NCI-H2196 treated with DMSO at 0.1 percent for 48 hours (cell line): ENCODE measurements around the gene TRIM31.

Experiments
- DNase-seq: peaks from one replicate; lab custom pipeline; 2025; ENCODE audit not compliant: unreplicated experiment; lab: John Stamatoyannopoulos, UW

TRIM31 gene

GRCh38 chr6:30087876-30088275, 25.0 kb downstream of the TRIM31 start:
- DNase-seq, result no peak

DNA sequence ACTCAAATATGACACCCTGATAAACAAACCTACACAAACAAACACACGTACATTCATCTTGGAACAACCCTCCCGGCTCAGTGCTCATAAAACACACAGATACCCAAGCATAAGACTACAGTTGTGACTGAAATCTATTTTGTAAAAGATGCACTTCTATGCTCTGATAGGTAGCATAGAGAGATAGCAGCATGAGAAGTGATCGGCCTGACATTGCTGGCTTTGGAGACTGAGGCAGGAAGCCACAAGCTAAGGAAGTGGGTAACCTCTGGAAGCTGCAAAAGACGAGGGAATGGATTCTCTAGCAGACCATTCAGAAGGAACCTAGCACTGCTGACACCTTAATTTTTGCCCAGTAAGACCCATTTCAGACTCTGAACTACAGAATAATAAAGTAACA, 35.7 kb downstream of the TRIM31 start:
- DNase-seq, result no peak

GRCh38 chr6:30075790-30076732, 36.8 kb downstream of the TRIM31 start:
- no peak for DNase-seq

DNA sequence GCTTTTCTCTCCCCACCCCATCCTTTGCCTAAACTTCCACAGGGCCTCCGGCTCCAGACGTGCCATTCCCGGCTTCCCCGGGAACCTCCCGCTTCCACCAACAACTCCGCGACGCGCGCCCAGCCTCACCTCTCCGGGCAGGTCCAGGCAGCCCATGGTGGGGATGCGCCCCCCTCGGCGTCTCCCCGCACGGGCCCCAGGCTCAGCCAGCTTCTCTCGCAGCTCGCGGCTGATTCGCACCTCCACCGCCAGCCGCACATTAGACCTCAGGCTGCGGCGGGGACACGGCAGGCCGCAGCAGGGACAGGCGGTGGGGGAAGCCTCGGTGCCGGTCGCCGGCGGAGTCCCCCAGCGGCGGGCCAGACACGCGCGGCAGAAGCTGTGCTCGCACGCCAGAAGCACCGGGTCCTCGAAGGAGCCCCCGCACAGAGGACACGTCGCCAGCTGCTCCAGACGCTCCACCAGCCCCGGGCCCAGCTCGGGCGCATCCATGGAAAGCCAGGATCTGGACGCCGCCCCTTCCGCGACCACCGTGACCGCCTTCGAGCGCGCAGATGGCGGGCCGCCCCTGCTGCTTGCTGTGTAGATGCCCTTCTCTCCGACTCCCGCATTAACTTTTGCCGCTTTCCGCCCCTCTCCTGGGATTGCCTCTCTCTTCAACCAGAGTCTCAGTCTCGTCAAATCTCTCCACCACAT, 37.6 kb downstream of the TRIM31 start, which contains the start of gene RNF39:
Gene RNF39, minus strand, starts transcription at position 676 of the 696 bp plus-strand sequence. Its CDS starts 184 bp downstream, at position 492.
- no peak for DNase-seq

DNA sequence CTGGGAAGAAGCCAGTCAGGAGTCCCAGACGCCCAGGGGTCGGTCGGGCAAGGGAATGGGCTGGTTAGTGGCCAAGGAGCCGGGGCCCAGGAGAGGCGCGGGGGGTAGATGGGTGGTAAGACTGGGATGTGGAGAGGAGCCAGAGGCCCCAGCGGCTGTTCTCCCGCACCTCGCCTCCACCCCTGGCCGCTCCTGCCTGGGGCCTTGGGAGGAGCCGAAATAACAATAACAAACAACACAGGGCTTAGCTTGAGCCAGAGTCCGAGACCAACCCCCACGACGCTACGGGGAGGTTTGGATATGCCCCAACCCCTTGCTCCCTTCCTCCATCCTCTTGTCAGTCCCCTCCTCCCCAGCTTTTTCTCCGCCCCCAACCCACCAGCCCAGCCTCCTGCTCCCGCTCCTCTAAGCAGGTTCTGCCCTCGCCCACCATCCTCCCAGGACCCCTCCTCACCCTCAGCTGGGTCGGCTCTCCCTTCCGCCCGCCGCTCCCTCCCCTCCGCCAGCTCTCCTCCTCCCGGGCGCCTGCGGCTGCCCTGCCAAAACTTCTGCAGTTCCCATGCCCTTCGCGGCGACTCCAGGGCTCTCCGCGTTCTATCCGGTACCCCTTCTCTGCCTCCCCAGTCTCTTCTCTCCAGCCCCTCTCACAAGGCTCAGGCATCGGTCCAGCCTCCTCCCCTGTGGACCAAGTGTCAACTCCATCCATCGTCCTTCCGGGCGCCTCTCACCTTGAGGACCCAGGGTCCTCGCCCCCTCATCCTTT, 38.4 kb downstream of the TRIM31 start:
- no peak for DNase-seq

DNA sequence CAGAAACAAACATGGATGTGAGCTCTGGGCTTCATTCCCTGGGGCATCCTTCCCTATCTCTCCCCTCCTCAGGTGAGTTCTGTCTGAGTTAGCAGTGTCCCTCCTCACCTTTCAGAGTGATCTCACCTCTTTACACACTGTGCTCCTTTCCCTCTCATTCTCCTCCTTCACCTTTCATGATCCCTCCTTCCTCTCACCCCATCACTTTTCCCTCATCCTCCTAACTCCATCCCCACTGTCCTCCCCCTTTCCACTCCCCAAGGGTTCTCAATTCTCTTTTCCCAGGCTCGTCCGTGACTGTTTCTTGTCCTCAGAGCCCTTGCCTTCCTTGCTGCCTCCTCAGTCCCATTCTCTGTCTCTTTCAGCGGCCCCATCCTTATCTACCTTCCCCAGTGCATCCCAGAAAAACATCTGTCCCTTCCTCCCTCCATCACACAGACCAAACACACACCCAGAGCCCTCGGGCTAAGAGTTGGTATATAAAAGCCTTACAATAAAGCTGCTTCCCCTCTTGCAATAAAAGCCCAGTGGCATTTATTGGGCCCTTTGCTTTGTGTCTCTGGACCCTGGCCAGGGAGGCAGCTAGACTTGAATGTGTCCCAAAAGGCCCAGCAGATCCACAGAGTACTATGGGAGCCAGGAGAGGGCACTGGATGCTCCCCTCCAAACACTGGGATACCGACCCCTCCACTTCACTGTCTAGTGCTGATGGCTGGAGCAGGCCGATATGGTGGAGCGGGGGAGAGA, 39.2 kb downstream of the TRIM31 start:
- no peak for DNase-seq

GRCh38 chr6:30071858-30072257, 41.0 kb downstream of the TRIM31 start:
- no peak for DNase-seq

GRCh38 chr6:30071081-30071818, 41.6 kb downstream of the TRIM31 start:
- DNase-seq, result no peak

DNA sequence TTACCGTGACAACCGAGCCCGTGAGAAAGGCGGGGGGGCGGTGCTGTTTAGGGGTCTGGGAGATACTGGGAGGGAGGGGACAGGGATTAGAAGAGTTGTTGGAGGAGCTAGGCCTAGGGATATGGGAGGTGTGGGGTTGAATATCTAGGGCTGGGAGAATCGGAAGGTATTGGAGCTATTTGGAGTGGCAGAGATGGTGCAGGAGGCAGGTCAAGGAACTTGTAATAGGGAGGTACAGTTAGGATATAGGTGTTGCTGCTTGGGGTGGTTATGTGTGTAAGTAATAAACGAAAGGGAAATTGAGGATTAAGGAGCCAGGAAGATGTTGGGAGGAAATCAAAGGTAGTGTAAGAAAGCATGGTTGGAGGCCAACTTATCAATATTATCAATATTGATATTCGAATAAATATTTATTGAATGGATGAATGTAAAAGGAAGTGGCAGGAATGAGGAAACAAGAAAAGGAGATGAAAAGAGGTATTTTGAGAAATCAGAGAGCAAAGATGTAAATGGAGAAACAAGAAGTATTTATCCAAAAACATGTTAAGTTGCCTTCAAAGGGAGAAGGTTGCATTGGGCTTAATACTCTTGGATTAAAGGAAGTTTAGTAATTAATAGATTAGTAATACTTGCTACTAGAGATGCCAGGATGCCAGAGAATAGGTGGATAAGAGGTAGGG, 45.3 kb downstream of the TRIM31 start:
- DNase-seq, result no peak

- DNase-seq, result peak; percentile 99
Measured at GRCh38 chr6:30066577-30067459, 46.1 kb downstream of the TRIM31 start, which contains the start of gene PPP1R11. Gene PPP1R11, plus strand, starts transcription at chr6:30067198. Its CDS starts 213 bp downstream, at chr6:30067411.

- DNase-seq, result no peak
Measured at GRCh38 chr6:30066082-30066481, 46.8 kb downstream of the TRIM31 start.

DNA sequence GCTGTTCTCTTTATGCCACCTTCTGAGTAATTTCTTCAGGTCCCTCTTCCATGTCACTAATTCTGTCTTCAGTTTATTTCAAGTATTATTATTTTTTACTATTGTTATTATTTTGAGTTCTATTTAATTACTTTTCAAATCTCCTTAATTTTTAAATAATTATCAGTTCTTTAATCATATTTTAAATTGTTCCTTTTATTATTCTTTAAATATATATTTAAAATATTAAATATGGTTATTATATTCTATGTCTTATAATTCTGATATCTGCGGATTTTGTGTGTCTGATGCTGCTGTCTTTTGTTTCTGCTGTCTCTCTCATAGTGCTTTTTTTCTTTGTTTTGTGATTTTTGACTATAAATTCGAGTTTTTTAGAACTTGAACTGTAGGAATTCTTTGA, 49.6 kb downstream of the TRIM31 start:
- no peak for DNase-seq

- DNase-seq, result no peak
Measured at GRCh38 chr6:30062471-30063178, 50.3 kb downstream of the TRIM31 start.

DNA sequence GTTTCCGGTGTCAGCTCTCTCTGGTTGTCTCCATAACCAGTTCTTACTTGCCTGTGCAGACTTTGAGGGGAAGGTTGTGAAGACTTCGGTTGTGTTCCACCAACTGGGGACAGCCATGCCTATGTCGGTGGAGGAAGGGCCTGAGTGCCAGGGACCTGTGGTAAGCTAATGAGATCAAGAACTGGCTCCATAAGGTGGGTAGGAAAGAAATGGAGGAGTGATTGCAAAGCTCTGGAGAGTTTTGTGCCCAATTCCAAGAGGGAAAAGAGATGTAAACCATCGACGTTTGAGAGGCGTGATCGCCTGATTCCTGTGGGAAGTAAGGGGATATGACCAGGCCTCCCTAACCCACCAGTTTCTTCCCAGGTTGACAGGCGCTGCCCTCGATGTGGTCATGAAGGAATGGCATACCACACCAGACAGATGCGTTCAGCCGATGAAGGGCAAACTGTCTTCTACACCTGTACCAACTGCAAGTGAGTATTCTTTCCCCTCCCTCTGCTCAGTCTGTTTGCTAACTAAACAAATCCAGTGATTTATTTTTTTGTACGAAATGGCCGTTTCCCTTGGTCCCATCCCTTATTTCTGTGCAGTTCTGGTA, 50.9 kb downstream of the TRIM31 start:
- no peak for DNase-seq

- peak; percentile 95 for DNase-seq
Measured at GRCh38 chr6:30061092-30061857, 51.6 kb downstream of the TRIM31 start, which contains the start of gene POLR1H. Gene POLR1H, plus strand, starts transcription at chr6:30061265. Its CDS starts 260 bp downstream, at chr6:30061525.

DNA sequence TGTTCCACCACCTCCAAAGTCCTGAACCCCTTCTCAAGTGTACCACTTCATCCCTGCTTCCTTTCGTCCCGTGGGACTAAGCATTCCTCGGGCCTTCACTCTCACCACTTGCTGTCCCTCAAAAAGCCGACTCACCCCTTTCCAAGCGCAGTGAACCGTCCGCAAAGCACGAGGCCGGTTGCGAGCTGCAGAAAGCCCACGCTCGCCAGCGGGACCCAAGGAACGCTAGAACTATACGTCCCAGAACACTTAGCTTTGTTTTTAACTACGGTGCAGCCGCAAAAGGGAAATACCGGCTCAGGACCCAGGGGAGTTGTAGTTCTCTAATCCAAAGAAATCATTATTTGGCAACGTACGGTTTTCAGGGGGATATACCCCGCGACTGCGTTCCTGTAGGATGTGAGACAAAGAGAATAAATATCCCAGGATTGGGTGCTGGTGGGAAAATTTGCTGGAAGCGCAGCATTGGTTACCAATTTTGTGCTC, 52.2 kb downstream of the TRIM31 start:
- DNase-seq, result no peak
